H9 (cell line): ENCODE results near the gene GRID1. TPM values are rescaled to one million over a fixed set of nuclear protein-coding genes. Genes with fewer than 3 reads are reported as not detected.

Experiments used
- DNase-seq: peaks from one replicate; pipeline ENCODE4 v3.0.0-alpha.2; 2017
- H2AFZ ChIP-seq: one replicate; pipeline ENCODE4 v1.6.1; 2013; ENCODE audit warnings: mild to moderate bottlenecking, low read length, control low read depth, moderate library complexity
- H2AK5ac ChIP-seq: 2 replicates; pipeline ENCODE4 v1.6.1; 2013; ENCODE audit warnings: low read length, control low read depth, mixed read lengths; ENCODE audit not compliant: insufficient read length
- H2BK120ac ChIP-seq: one replicate; pipeline ENCODE4 v1.6.1; 2013; ENCODE audit warnings: low read depth, mild to moderate bottlenecking, low read length, control low read depth, inconsistent platforms; ENCODE audit not compliant: poor library complexity, severe bottlenecking
- H2BK12ac ChIP-seq: 2 replicates; pipeline ENCODE4 v1.6.1; 2013; ENCODE audit warnings: low read length, control low read depth, mixed read lengths, low read depth; ENCODE audit not compliant: insufficient read length
- H2BK15ac ChIP-seq: 2 replicates; pipeline ENCODE4 v1.6.1; 2013; ENCODE audit warnings: low read depth, low read length, control low read depth
- H2BK20ac ChIP-seq: one replicate; pipeline ENCODE4 v1.6.1; 2013; ENCODE audit warnings: low read depth, mild to moderate bottlenecking, low read length, control low read depth, inconsistent platforms; ENCODE audit not compliant: poor library complexity, severe bottlenecking
- H2BK5ac ChIP-seq: 2 replicates; pipeline ENCODE4 v1.6.1; 2013; ENCODE audit warnings: low read length, control low read depth, mixed read lengths; ENCODE audit not compliant: insufficient read length
- H3K14ac ChIP-seq: 2 replicates; pipeline ENCODE4 v1.6.1; 2013; ENCODE audit warnings: low read length, control low read depth; ENCODE audit not compliant: insufficient read depth
- H3K18ac ChIP-seq: 2 replicates; pipeline ENCODE4 v1.6.1; 2013; ENCODE audit warnings: low read depth, mild to moderate bottlenecking, mixed read lengths, low read length, control low read depth; ENCODE audit not compliant: insufficient read length
- H3K23ac ChIP-seq: 2 replicates; pipeline ENCODE4 v1.6.1; 2013; ENCODE audit warnings: low read length, control low read depth, mixed read lengths, low read depth; ENCODE audit not compliant: insufficient read length
- H3K23me2 ChIP-seq: 2 replicates; pipeline ENCODE4 v1.6.1; 2013; ENCODE audit warnings: low read depth, mild to moderate bottlenecking, mixed read lengths, low read length, control low read depth; ENCODE audit not compliant: insufficient read length, poor library complexity, severe bottlenecking
- H3K27ac ChIP-seq: 2 replicates; pipeline ENCODE4 v1.5.1; 2013; ENCODE audit warnings: low read length, control low read depth, mixed read lengths, low read depth; ENCODE audit not compliant: insufficient read length
- H3K27me3 ChIP-seq: 2 replicates; pipeline ENCODE4 v1.6.1; 2013; ENCODE audit warnings: low read length, control low read depth, inconsistent platforms; ENCODE audit not compliant: insufficient read depth
- H3K4ac ChIP-seq: 2 replicates; pipeline ENCODE4 v1.6.1; 2013; ENCODE audit warnings: low read depth, mild to moderate bottlenecking, control low read depth, inconsistent platforms, low read length, moderate library complexity
- H3K4me1 ChIP-seq: 2 replicates; pipeline ENCODE4 v1.6.1; 2013; ENCODE audit warnings: low read length, control low read depth, inconsistent platforms; ENCODE audit not compliant: insufficient read depth
- H3K4me2 ChIP-seq: 2 replicates; pipeline ENCODE4 v1.6.1; 2013; ENCODE audit warnings: low read length, control low read depth, mixed read lengths; ENCODE audit not compliant: insufficient read length, insufficient read depth
- H3K56ac ChIP-seq: 2 replicates; pipeline ENCODE4 v1.6.1; 2013; ENCODE audit warnings: low read depth, mild to moderate bottlenecking, mixed read lengths, low read length, control low read depth; ENCODE audit not compliant: insufficient read length
- H3K79me1 ChIP-seq: 2 replicates; pipeline ENCODE4 v1.6.1; 2013; ENCODE audit warnings: low read depth, mild to moderate bottlenecking, moderate library complexity, low read length, control low read depth, inconsistent platforms; ENCODE audit not compliant: insufficient read depth, poor library complexity, severe bottlenecking
- H3K79me2 ChIP-seq: 2 replicates; pipeline ENCODE4 v1.6.1; 2013; ENCODE audit warnings: low read length, control low read depth, inconsistent platforms; ENCODE audit not compliant: insufficient read depth
- H3K9ac ChIP-seq: 2 replicates; pipeline ENCODE4 v1.6.1; 2013; ENCODE audit warnings: low read length, control low read depth, mixed read lengths; ENCODE audit not compliant: insufficient read length; ENCODE audit errors: extremely low read depth
- H3K9me3 ChIP-seq: one replicate; pipeline ENCODE4 v1.6.1; 2013; ENCODE audit warnings: low read depth, low read length, inconsistent platforms; ENCODE audit not compliant: control insufficient read depth
- H3T11ph ChIP-seq: one replicate; pipeline ENCODE4 v1.6.1; 2013; ENCODE audit warnings: mild to moderate bottlenecking, low read length, control low read depth, inconsistent platforms
- H4K20me1 ChIP-seq: one replicate; pipeline ENCODE4 v1.6.1; 2013; ENCODE audit not compliant: control insufficient read depth, insufficient read length, insufficient read depth
- H4K5ac ChIP-seq: 2 replicates; pipeline ENCODE4 v1.6.1; 2013; ENCODE audit warnings: low read depth, mild to moderate bottlenecking, mixed read lengths, low read length, control low read depth; ENCODE audit not compliant: insufficient read length
- H4K8ac ChIP-seq: replicated peaks from 2 replicates; pipeline ENCODE4 v1.6.1; 2013; ENCODE audit warnings: low read length, control low read depth, mixed read lengths, low read depth; ENCODE audit not compliant: insufficient read length
- H4K91ac ChIP-seq: 2 replicates; pipeline ENCODE4 v1.6.1; 2013; ENCODE audit warnings: low read depth, mild to moderate bottlenecking, moderate library complexity, mixed read lengths, low read length, control low read depth; ENCODE audit not compliant: insufficient read length
- H3K27ac Mint-ChIP-seq, 3 experiments: 2 replicates in 2 of 3; 3 replicates in 1 of 3; pipeline ENCODE4 v1.8.0; 2020 to 2021; ENCODE audit warnings: mixed read lengths in 3 of 3, mild to moderate bottlenecking in 1 of 3, moderate library complexity in 1 of 3
- H3K27me3 Mint-ChIP-seq: 2 replicates; pipeline ENCODE4 v1.8.0; 2021; ENCODE audit warnings: low read depth, mild to moderate bottlenecking, moderate library complexity, mixed read lengths
- H3K36me3 Mint-ChIP-seq, 3 experiments: 2 replicates in 2 of 3; 3 replicates in 1 of 3; pipeline ENCODE4 v1.8.0; 2020 to 2021; ENCODE audit warnings: low read depth in 3 of 3, mixed read lengths in 3 of 3; ENCODE audit not compliant: insufficient read depth in 1 of 3
- H3K4me1 Mint-ChIP-seq, 2 experiments: 2 replicates each; pipeline ENCODE4 v1.8.0; 2020; ENCODE audit warnings: mixed read lengths in 2 of 2
- H3K4me3 Mint-ChIP-seq, 2 experiments: 2 replicates in 1 of 2; 3 replicates in 1 of 2; pipeline ENCODE4 v1.8.0; 2020 to 2021; ENCODE audit warnings: mild to moderate bottlenecking in 2 of 2, mixed read lengths in 2 of 2, moderate library complexity in 1 of 2
- H3K9me3 Mint-ChIP-seq, 2 experiments: 2 replicates in 1 of 2; 3 replicates in 1 of 2; pipeline ENCODE4 v1.8.0; 2020; ENCODE audit warnings: mild to moderate bottlenecking in 2 of 2, mixed read lengths in 2 of 2, moderate library complexity in 1 of 2
- WGBS: extraction: QIAGEN DNeasy Blood & Tissue Kit; methylation state at CpG from one replicate; pipeline ENCODE4 v1.1.7; 2013; ENCODE audit warnings: missing lambda C conversion rate, low lambda C conversion rate, mixed read lengths; ENCODE audit not compliant: insufficient read length; ENCODE audit errors: extremely low coverage; 5-methylcytosine and 5-hydroxymethylcytosine counted together
- total RNA-seq: library from RNA; stranded (reverse); gene quantifications from 2 replicates; pipeline ENCODE4 v1.2.1, GENCODE V29; 2021
- TF ChIP-seq, protein P1 (sequence below): fragments of 200-600 bp; sonication (generic); conservative IDR thresholded peaks from 3 replicates; pipeline ENCODE4 v1.8.0; 2021; ENCODE audit warnings: antibody characterized with exemption, mild to moderate bottlenecking

GRID1 gene
- total RNA-seq, 1 experiment from 2014 or later = 0.35 TPM

DNA sequence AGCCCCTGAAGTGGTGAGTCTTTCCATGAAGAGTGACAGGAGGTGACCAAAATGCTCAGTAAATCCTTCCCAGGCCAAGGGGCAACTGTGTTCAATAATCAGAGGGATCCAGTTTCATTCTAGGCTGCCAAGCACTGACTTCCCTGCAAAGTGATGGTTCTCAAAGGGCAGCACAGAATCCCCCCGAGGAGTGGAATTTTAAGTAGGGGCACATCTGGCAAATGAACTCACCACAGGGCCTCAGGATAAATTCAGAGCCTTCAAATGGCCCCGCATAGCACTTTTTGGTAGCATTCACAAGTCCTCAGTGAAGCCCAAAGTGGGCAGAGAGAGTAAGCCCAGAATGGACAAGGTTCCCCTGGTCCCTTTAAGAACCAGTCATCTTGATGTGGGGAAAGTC lies 602.5 kb downstream of the GRID1 start:
- WGBS = no CpG with 5 or more reads among the region's 2 CpGs
- H3K23ac ChIP-seq = no peak overlapping the region
- H2BK5ac ChIP-seq = no peak overlapping the region
- no peaks in the 10 kb centered on the region for H3K79me2 ChIP-seq
- H3K4ac ChIP-seq = no peak overlapping the region
- H3K9ac ChIP-seq = no peak overlapping the region
- Mint-ChIP-seq H3K27ac (no peak overlapping the region), H3K9me3 (peaks cover 9 to 11% of the 10 kb centered on the region in 2 experiments), H3K36me3 (peaks cover 3 to 14% (median 4%) of the 10 kb centered on the region in 3 experiments; a peak in 6 of 7 replicates), H3K4me1 (peaks cover 0 to 7% of the 10 kb centered on the region in 2 experiments; a peak in 2 of 4 replicates), H3K4me3 (no peak overlapping the region), H3K27me3 (no peaks in the 10 kb centered on the region; the same call in 1 of the 2 replicates)
- no peak overlapping the region for H2AFZ ChIP-seq
- no peak overlapping the region for H3K4me2 ChIP-seq
- no peaks in the 10 kb centered on the region for H4K20me1 ChIP-seq
- peaks cover 2% of the 10 kb centered on the region for H3K9me3 ChIP-seq
- H3K79me1 ChIP-seq = no peaks in the 10 kb centered on the region
- H3K27me3 ChIP-seq = no peaks in the 10 kb centered on the region
- H3K56ac ChIP-seq = no peak overlapping the region
- no peak overlapping the region for H2AK5ac ChIP-seq
- no peak overlapping the region for H4K8ac ChIP-seq
- no peak overlapping the region for H3T11ph ChIP-seq
- no peak for DNase-seq
- TF ChIP-seq, protein P1, sequence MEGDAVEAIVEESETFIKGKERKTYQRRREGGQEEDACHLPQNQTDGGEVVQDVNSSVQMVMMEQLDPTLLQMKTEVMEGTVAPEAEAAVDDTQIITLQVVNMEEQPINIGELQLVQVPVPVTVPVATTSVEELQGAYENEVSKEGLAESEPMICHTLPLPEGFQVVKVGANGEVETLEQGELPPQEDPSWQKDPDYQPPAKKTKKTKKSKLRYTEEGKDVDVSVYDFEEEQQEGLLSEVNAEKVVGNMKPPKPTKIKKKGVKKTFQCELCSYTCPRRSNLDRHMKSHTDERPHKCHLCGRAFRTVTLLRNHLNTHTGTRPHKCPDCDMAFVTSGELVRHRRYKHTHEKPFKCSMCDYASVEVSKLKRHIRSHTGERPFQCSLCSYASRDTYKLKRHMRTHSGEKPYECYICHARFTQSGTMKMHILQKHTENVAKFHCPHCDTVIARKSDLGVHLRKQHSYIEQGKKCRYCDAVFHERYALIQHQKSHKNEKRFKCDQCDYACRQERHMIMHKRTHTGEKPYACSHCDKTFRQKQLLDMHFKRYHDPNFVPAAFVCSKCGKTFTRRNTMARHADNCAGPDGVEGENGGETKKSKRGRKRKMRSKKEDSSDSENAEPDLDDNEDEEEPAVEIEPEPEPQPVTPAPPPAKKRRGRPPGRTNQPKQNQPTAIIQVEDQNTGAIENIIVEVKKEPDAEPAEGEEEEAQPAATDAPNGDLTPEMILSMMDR = no peak
- no peak overlapping the region for H3K27ac ChIP-seq
- no peaks in the 10 kb centered on the region for H3K23me2 ChIP-seq
- no peak overlapping the region for H4K91ac ChIP-seq
- no peak overlapping the region for H3K14ac ChIP-seq
- peaks cover 5% of the 10 kb centered on the region; the same call in 1 of the 2 replicates for H3K4me1 ChIP-seq
- no peak overlapping the region for H2BK20ac ChIP-seq
- no peak overlapping the region for H4K5ac ChIP-seq
- H3K18ac ChIP-seq = no peak overlapping the region
- H2BK12ac ChIP-seq = no peak overlapping the region
- H2BK120ac ChIP-seq = no peak overlapping the region
- no peak overlapping the region for H2BK15ac ChIP-seq
